ENCODE results near the gene PARVG.

DNA sequence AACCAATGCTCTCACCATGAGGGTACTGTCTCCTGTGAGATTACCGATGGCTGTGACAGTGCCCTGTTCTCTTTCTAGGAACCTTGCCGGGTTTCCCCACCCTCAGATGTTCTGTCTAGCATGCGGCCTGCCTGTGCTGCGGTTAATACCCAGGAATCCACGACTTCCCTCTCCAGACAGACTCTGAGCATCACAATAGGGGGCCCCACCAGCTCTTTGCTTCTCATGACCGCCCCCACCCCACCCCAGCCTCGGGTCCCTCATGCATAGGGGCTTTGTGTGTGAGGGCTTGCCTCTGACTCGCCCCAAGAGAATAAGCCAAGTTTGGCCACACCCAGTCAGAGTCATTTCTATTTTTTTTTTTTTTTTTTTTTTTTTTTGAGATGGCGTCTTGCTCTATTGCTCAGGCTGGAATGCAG, 10.3 kb downstream of the PARVG start:
- TF ChIP-seq ELF1 (tag; IDR thresholded peaks at IDR 0.05) (no peak), U2AF2 (optimal IDR thresholded peaks at IDR 0.05; ENCODE audit: low read depth, low read length) (no peak)

All from K562 (cell line).